ENCODE measurements around the gene CCDC68. TPM values are rescaled to one million over a fixed set of nuclear protein-coding genes. Genes with fewer than 3 reads are reported as not detected.

CCDC68 gene
- total RNA-seq, 1 donor from 2014 or later, result 20.8 TPM

GRCh38 chr18:54880395-54881105 lies 78.7 kb downstream of the CCDC68 start:
- intact Hi-C loops (cut with DNase I), result no loop called here
- H3K27ac ChIP-seq, result no peak overlapping the region
- TF ChIP-seq, protein P1, sequence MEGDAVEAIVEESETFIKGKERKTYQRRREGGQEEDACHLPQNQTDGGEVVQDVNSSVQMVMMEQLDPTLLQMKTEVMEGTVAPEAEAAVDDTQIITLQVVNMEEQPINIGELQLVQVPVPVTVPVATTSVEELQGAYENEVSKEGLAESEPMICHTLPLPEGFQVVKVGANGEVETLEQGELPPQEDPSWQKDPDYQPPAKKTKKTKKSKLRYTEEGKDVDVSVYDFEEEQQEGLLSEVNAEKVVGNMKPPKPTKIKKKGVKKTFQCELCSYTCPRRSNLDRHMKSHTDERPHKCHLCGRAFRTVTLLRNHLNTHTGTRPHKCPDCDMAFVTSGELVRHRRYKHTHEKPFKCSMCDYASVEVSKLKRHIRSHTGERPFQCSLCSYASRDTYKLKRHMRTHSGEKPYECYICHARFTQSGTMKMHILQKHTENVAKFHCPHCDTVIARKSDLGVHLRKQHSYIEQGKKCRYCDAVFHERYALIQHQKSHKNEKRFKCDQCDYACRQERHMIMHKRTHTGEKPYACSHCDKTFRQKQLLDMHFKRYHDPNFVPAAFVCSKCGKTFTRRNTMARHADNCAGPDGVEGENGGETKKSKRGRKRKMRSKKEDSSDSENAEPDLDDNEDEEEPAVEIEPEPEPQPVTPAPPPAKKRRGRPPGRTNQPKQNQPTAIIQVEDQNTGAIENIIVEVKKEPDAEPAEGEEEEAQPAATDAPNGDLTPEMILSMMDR (IDR thresholded peaks at IDR 0.05), result no peak
- no peaks in the 10 kb centered on the region for H3K36me3 ChIP-seq
- H3K9me3 ChIP-seq, result no peaks in the 10 kb centered on the region
- no peaks in the 10 kb centered on the region for H3K4me1 ChIP-seq
- no peaks in the 10 kb centered on the region for H3K27me3 ChIP-seq
- ATAC-seq (no peak), DNase-seq (no peak)
- H3K4me3 ChIP-seq, result no peak overlapping the region

DNA sequence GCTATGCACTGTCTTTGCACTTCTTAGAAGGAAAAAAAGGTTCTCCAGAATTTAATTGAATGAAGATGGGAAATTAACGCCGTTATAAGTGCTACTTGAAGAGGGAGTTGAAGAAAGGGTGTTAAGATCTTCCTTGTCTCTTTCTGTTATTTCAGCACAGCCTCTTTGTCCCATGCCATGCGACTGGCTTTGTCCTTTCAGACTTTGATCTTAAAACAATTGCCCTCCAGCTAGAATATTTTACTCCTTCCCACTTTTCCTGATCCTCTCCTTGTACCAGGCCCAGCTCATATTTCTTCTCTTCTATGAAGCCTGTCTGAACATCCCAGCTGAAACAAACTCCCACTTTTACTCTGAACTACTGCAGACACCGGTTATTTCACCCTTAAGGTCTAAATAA lies 79.6 kb downstream of the CCDC68 start:
- intact Hi-C loops (cut with DNase I), result no loop called here
- Histone ChIP-seq H3K27ac (no peak overlapping the region), H3K4me3 (no peak overlapping the region), H3K9me3 (no peaks in the 10 kb centered on the region), H3K4me1 (no peaks in the 10 kb centered on the region), H3K27me3 (no peaks in the 10 kb centered on the region), H3K36me3 (no peaks in the 10 kb centered on the region)
- ATAC-seq (no peak), DNase-seq (no peak)
- TF ChIP-seq, protein P1 (IDR thresholded peaks at IDR 0.05), result no peak

GRCh38 chr18:54878659-54879358 lies 80.5 kb downstream of the CCDC68 start:
- ATAC-seq, result no peak
- TF ChIP-seq, protein P1 (IDR thresholded peaks at IDR 0.05), result no peak

GRCh38 chr18:54878159-54878622 lies 81.1 kb downstream of the CCDC68 start:
- ATAC-seq (peak; percentile 21), DNase-seq (no peak)
- Histone ChIP-seq H3K4me1 (no peaks in the 10 kb centered on the region), H3K36me3 (no peaks in the 10 kb centered on the region), H3K27me3 (no peaks in the 10 kb centered on the region), H3K4me3 (no peak overlapping the region), H3K9me3 (no peaks in the 10 kb centered on the region), H3K27ac (no peak overlapping the region)
- intact Hi-C loops (cut with DNase I), result no loop called here
- TF ChIP-seq, protein P1 (IDR thresholded peaks at IDR 0.05), result no peak

More at GRCh38 chr18:54878659-54879358, 80.5 kb downstream of the CCDC68 start:
- no peak for DNase-seq
- no peak overlapping the region for H3K27ac ChIP-seq
- H3K9me3 ChIP-seq, result no peaks in the 10 kb centered on the region
- no peaks in the 10 kb centered on the region for H3K36me3 ChIP-seq
- H3K4me3 ChIP-seq, result no peak overlapping the region
- H3K4me1 ChIP-seq, result no peaks in the 10 kb centered on the region
- H3K27me3 ChIP-seq, result no peaks in the 10 kb centered on the region
- intact Hi-C loops (cut with DNase I), result no loop called here

DNA sequence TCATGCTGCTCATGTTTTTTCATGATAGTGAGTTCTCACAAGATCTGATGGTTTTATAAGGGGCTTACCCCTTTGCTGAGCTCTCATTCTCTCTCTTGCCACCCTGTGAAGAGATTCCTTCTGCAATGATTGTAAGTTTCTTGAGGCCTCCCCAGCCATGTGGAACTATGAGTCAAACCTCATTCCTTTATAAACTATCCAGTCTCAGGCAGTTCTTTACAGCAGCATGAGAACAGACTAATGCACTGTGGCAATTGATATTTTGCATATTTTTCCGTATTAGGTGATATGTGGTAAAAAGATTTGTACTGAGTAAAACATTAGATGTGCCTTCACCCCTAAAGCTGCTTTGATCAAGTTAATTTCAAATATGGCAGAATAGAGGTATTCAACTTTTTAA lies 82.2 kb downstream of the CCDC68 start:
- H3K4me3 ChIP-seq, result no peak overlapping the region
- no peaks in the 10 kb centered on the region for H3K4me1 ChIP-seq
- DNase-seq, result no peak
- H3K36me3 ChIP-seq, result no peaks in the 10 kb centered on the region
- no peaks in the 10 kb centered on the region for H3K27me3 ChIP-seq
- H3K27ac ChIP-seq, result no peak overlapping the region
- TF ChIP-seq, protein P1 (IDR thresholded peaks at IDR 0.05), result no peak
- intact Hi-C loops (cut with DNase I), result no loop called here
- H3K9me3 ChIP-seq, result no peaks in the 10 kb centered on the region
- ATAC-seq, result no peak

Measured in upper lobe of right lung (tissue), 1 donor.